ENCODE results near the gene PITPNC1.
"Not testable (repeated sequence)": the region's sequence is repeated elsewhere in the genome, so short reads cannot be mapped to it uniquely, and the experiment has no call there.

PITPNC1 gene

GRCh38 chr17:67638871-67639270 is 261.8 kb downstream of the PITPNC1 start:
- no peak overlapping the region for H3K4me3 ChIP-seq (ENCODE audit: low read depth, low read length)

DNA sequence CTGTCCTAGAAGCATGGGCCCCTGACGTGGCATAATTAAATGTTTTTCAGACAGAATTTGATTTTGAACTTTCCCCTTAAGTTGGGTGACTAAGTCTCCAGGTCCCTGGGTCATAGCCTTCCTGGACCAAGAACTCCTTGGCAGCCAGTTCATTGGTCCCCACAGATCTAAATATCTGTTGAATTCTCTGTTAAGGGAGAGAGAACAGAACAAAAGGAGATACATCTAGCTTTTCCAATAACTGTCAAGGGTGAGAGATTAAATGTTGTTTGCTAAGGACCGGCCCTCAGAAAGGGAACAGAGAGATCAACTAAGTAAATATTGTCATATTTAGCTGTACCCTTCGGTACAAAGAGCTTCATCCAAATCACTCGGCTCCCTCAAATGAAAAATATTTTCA is 262.5 kb downstream of the PITPNC1 start:
- H3K4me3 ChIP-seq (ENCODE audit: low read depth, low read length): no peak overlapping the region

- H3K4me3 ChIP-seq (ENCODE audit: low read depth, low read length): no peak overlapping the region
Observed at GRCh38 chr17:67639979-67640378, 262.9 kb downstream of the PITPNC1 start.

GRCh38 chr17:67642488-67642887 is 265.4 kb downstream of the PITPNC1 start:
- no peak overlapping the region for H3K4me3 ChIP-seq (ENCODE audit: low read depth, low read length)

DNA sequence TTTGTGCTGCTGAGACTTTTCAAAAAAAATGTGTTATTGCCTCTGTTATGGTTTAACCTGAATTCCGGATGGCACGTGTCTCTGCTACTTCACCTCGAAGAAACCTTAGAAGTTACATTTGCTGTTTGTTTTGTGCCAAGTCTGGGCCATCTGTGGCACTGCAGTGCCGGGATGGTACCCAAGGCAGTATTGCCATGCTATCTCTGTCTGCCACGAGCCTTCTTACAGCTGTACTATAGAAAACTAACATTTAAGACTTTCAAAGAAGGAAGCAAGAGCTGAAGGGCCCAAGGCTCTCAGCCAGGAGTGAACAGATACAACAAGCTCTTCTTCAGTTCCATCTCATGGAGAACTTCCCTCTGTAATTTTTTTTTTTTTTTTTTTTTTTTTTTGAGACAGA is 267.0 kb downstream of the PITPNC1 start:
- no peak overlapping the region for H3K4me3 ChIP-seq (ENCODE audit: low read depth, low read length)

- H3K4me3 ChIP-seq (ENCODE audit: low read depth, low read length): not testable (repeated sequence)
Observed at GRCh38 chr17:67645195-67645594, 268.1 kb downstream of the PITPNC1 start.

- no peak overlapping the region for H3K4me3 ChIP-seq (ENCODE audit: low read depth, low read length)
Observed at GRCh38 chr17:67646472-67646871, 269.4 kb downstream of the PITPNC1 start.

DNA sequence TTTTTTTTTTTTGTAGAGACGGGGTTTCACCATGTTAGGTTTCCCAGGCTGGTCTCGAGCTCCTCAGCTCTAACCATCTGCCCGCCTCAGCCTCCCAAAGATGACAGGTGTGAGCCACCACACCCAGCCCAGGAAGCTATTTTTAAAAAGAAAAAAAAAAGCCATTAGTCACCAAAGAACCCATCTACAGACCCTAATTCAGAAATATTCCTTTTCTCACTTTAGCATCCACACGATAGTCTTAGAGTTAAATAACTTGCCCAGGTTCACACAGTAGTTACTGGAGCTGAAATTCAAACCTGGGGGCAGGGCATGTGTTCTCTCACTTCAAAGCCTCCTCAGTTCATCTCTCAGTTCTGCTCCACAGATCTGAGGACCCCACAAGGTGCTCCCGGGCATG is 270.4 kb downstream of the PITPNC1 start:
- H3K4me3 ChIP-seq (ENCODE audit: low read depth, low read length): no peak overlapping the region

DNA sequence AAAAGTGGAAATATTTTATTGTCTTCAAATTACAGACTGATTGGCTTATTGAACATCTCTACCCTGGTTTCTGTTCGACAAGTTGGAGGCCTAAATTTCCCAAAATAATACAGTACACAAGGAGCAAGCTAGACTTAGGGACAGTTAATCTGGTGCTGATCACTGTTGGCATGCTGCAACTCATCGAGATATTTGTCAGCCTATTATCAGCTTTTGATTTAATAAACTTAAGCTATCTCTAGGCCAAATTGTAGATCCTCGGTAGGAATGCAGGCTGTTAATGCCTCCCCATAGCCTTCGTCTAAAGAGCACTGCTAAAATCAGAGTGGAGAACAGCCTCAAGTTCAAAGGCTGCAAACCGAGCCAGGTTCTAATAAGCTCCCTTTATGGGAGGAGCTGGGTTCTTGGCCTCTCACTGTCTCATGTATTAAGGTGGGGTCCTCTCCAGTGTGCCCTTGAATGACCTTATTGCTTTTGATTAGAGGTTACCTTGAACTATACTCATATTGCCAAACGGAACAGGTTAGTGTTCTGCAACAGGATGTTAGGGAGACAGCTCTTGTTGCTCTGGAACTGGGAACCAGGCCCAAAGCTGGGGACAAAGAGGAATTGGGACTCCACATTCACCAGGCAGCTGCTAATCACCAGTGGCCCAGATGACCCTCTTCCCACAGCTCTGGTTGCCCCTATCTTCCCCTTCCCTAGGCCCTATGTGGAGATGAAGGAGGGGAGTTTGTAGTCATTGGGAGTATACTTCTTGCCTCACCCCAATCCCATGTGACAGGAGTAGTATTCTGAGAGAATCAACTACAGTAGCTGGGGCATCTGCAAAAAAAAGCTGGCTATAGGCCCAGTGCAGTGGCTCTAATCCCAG is 271.2 kb downstream of the PITPNC1 start:
- no peak overlapping the region for H3K4me3 ChIP-seq (ENCODE audit: low read depth, low read length)

- H3K4me3 ChIP-seq (ENCODE audit: low read depth, low read length): not testable (repeated sequence)
Observed at GRCh38 chr17:67648906-67649295, 271.8 kb downstream of the PITPNC1 start.

GRCh38 chr17:67649891-67650290 is 272.8 kb downstream of the PITPNC1 start:
- H3K4me3 ChIP-seq (ENCODE audit: low read depth, low read length): no peak overlapping the region

DNA sequence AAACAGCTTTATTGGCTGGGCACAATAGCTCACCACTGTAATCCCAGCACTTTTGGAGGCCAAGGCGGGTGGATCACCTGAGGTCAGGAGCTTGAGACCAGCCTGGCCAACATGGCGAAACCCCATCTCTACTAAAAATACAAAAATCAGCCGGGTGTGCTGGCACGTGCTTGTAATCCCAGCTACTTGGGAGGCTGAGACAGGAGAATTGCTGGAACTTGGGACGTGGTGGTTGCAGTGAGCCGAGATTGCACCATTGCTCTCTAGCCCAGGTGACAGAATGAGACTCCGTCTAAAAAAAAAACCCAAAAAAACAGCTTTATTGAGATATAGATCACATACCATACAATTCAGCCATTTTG is 274.1 kb downstream of the PITPNC1 start:
- H3K4me3 ChIP-seq (ENCODE audit: low read depth, low read length): not testable (repeated sequence)

DNA sequence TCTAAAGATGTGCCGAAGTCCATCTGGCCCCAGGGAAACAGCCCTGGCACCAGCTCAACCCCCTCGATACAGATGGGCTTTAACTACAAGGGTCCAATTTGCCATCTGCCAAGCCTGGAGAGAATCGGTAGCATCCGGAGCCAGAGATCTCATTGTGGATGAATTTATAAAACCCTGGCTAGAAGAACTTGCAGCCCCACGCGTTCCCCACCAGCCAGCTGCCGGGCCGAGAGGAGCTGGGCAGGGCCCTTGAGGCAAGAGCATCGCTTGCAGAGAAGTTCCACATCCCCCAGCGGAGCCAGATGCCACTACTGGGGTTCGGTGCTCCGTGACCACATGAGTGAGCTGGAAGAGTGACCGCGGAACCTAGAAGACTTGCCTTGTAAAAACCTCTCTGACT is 275.4 kb downstream of the PITPNC1 start:
- no peak overlapping the region for H3K4me3 ChIP-seq (ENCODE audit: low read depth, low read length)

GRCh38 chr17:67655478-67656148 is 278.5 kb downstream of the PITPNC1 start:
- H3K4me3 ChIP-seq (ENCODE audit: low read depth, low read length): no peak overlapping the region

DNA sequence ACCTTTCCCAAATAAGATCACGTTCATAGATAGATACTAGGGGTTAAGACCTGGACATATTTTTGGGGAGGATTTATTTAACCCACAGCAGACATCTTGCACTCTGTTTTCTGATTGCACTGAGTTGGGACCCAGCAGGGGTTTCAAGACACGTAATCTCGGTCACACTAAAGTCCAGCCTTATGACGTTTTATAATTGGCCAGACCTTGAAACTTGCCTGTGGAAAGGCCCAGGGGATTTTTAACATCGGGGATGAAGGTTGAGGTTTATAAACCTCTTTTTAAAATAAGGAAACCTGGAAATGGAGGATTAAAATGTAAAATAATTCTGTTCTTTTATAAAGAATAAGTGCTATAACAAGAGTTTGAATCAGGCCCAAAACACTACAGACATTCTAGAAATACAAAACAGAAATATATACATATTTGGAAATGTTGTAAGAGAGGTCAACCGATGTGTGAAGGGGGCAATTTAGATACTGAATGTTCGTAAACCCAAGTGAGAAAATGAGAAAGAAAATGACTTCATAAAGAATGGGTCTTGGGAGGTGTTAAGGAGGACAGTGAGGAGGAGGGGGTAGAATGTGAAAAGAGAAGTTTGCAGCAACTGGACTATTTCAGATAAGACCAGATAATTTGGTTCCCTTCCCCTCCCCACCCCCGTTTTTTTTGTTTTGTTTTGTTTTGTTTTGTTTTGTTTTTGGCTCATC is 279.6 kb downstream of the PITPNC1 start:
- no peak overlapping the region for H3K4me3 ChIP-seq (ENCODE audit: low read depth, low read length)

GRCh38 chr17:67657596-67657995 is 280.5 kb downstream of the PITPNC1 start:
- no peak overlapping the region for H3K4me3 ChIP-seq (ENCODE audit: low read depth, low read length)

- no peak overlapping the region for H3K4me3 ChIP-seq (ENCODE audit: low read depth, low read length)
Observed at GRCh38 chr17:67658265-67658664, 281.2 kb downstream of the PITPNC1 start.

GRCh38 chr17:67659028-67659427 is 281.9 kb downstream of the PITPNC1 start:
- no peak overlapping the region for H3K4me3 ChIP-seq (ENCODE audit: low read depth, low read length)

DNA sequence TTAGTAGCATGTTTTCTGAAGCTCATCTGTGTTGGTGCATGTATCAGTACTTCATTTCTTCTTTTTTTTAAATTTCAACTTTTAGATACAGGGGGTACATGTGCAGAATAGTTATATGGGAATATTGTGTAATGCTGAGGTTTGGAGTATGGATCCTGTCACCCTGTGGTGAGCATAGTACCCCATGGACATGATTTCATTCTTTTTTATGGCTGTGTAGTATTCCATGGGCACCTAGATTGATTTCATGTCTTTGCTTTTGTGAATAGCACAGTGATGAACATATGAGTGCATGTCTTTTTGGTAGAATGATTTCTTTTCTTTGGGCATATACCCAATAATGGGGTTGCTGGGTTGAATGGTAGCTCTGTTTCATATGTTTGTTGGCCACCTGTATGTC is 285.6 kb downstream of the PITPNC1 start:
- H3K4me3 ChIP-seq (ENCODE audit: low read depth, low read length): no peak overlapping the region

GRCh38 chr17:67663457-67663856 is 286.4 kb downstream of the PITPNC1 start:
- H3K4me3 ChIP-seq (ENCODE audit: low read depth, low read length): no peak overlapping the region

DNA sequence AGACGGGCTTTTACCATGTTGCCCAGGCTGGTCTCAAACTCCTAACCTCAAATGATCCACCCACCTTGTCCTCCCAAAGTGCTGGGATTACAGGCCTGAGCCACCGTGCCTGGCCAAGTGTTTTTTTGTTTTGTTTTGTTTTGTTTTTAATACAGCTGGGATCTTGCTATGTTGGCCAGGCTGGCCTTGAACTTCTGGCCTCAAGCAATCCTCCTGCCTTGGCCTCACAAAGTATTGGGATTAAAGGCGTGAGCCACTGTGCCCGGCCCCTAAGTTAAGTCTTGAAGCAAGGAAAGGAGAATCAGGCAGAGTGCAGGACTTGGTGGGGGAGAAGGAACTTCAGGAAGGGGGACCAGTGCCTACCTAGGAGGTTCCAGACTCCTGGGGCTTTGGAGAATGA is 288.9 kb downstream of the PITPNC1 start:
- no peak overlapping the region for H3K4me3 ChIP-seq (ENCODE audit: low read depth, low read length)

DNA sequence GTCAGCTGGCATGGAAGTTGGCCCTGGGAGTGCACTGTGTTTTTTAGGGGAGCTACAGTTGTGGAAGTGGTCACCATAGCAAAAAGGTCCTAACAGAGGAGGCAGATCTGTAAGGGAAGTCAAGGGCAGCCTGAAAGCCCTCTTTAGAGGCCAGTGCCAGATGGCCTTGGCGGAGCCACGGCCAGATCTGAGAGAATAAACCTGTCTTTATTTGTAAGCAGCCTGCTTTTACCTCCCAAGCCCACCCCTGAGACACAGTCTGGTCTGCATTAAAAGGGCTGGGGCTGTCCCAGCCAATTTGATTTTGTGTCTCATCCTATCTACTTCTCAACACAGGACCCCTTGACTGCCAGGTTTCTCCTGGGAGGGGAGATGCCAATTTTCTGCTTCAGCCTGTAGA is 289.6 kb downstream of the PITPNC1 start:
- no peak overlapping the region for H3K4me3 ChIP-seq (ENCODE audit: low read depth, low read length)
